ENCODE data around the gene GYPE.
"Not testable (repeated sequence)": the region's sequence is repeated elsewhere in the genome, so short reads cannot be mapped to it uniquely, and the experiment has no call there.

Gene GYPE

GRCh38 chr4:143870523-143871268 is 34.7 kb downstream of the GYPE start:
- not testable (repeated sequence) for DNase-seq (ENCODE audit: low read depth in 4 of 4, low spot score in 1 of 4)

GRCh38 chr4:143869925-143870324 is 35.4 kb downstream of the GYPE start:
- not testable (repeated sequence) for DNase-seq (ENCODE audit: low read depth in 4 of 4, low spot score in 1 of 4)

DNA sequence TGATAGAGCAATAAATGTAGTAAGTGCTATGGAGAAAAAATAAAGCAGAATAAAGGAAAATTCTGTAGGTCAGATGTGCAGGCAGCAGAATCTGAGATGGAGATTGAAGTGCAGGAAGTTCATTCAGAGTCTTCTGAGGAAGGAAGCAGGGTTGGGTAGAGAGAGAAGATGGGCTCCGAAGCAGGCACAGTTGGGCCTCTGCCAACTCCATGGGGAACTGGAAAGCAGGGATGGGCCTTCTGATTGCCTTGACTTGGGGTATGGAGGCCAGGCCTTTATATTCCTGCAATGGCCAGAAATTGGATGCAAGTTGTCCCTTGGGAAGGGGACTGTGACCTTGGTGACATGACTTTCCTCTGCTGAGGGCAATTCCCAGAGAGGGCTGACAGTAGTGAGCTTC is 42.6 kb downstream of the GYPE start:
- DNase-seq (ENCODE audit: low read depth in 4 of 4, low spot score in 1 of 4): not testable (repeated sequence)

DNA sequence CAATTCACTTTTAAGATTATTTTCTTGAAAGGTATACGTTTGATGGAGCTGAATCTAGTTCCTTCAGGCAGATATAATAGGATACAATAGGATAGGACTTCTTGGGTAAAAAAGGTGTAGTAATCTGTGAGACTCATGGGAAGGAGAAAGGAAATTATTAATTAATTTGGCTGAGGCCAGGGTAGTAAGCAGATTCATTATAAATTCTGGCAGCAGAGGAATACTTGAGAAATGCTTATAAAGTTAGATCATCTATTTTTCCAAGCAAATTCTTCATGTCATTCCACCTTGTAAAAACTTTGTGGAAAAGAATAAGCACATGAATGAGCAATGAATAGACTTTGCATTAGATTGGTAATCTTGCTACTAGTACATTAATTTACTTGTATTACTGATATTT is 46.9 kb downstream of the GYPE start:
- DNase-seq (ENCODE audit: low read depth in 4 of 4, low spot score in 1 of 4): no peak

DNA sequence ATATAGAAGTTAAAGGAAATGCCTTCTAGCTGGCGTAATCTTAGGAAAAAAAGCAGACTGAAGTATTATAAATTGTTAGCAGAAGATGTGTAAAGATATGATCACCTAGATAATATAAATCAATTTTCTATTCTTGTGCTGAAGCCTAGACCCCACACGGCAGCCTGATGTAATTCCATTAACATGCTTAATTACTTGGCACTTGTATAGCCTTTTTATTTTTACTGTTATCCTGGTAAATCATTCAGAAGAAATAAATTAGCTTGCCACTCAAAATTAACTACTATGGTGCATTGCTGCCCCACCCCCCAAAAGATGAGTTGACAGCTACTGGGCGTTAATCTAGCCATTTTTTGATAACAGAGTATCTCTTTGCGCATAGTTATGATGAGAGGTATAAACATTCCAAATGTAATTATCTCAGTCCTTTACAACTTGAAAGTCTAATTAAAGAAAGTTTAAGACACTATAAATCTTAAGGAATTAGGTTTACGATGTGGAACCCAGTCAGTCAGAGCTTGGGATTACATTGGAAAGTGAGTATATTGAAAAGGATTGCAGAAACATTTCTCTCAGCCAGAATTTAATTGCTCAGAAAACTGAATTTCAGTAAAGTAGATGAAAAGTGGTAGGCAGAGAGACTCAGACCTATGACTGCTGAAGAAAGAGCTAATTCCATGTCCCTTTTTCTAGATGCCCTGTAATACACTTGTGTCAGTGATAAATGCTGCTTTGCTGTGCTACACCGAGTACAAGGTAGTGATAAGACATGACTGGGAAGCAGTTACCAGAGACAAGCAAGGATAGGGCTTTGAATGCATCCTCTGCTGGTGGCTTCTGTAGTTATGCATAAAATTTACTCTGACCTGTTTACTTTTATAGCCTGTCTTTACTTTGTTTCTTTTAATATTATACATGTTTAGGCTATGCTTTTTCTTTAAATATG is 47.7 kb downstream of the GYPE start:
- not testable (repeated sequence) for DNase-seq (ENCODE audit: low read depth in 4 of 4, low spot score in 1 of 4)

DNA sequence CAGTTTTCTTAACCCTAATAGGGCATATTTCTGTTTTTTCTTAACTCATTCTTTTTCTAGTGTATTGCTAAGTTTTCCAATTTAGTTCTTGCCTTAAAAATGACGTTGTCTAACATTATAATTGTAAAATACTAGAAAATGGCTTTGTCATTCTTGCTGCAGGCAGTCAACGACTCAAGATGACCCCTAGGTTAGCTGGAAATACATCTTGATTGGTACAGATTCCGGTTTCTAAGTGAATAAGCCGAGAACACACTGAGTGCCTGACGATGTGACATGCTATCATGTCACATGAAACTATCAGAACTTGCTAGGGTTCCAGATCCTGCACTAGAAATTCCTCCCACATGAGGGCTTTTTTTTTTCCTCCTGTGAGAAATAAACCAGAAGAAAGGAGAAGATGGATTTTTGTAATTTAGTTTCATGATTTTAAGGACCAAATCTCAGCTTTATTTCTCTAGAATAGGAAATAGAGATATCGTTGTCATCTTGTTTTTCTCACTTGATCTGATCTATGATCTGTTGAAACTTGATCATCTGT is 49.3 kb downstream of the GYPE start:
- DNase-seq (ENCODE audit: low read depth in 4 of 4, low spot score in 1 of 4): not testable (repeated sequence)

DNA sequence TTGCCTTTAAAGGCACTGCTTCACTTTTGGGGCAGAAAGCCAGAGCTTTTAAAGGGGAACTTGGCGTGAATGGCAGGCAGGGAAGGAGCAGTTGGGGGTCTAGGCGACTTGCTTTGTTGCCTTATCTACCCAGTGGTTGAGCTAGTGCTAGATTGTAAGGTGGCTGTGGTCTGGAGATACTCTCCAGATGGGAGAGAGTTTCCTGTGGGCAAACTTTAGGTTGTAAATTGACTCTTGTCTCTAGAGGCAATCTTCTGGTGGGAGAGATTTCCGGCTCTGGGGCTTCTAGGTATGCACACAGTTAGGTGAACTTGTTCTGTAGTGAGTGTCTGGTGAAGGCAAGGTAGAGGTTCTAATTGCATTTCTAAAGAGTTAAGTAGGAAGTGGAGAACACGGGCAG is 50.7 kb downstream of the GYPE start:
- not testable (repeated sequence) for DNase-seq (ENCODE audit: low read depth in 4 of 4, low spot score in 1 of 4)

DNA sequence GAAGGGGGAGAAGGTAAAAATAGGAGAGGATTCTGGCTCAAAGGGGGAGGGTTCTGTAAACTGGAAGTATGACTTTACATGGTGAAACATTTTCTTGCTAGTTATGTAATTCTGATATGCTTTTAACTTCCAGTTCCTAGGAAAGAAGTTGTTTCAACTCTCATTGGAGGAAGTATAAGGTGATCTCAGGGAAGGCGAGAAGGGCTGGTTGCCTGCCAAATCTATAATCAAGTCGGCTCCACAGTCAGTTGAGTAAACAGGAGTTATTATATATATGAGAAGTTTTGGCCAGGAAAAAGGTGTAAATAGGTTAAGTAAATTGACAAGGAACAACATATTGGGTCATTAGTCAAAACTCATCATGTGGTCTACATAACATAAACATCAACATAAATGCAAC is 56.1 kb downstream of the GYPE start:
- not testable (repeated sequence) for DNase-seq (ENCODE audit: low read depth in 4 of 4, low spot score in 1 of 4)

- not testable (repeated sequence) for DNase-seq (ENCODE audit: low read depth in 4 of 4, low spot score in 1 of 4)
Observed at GRCh38 chr4:143843506-143843832, 61.9 kb downstream of the GYPE start.

DNA sequence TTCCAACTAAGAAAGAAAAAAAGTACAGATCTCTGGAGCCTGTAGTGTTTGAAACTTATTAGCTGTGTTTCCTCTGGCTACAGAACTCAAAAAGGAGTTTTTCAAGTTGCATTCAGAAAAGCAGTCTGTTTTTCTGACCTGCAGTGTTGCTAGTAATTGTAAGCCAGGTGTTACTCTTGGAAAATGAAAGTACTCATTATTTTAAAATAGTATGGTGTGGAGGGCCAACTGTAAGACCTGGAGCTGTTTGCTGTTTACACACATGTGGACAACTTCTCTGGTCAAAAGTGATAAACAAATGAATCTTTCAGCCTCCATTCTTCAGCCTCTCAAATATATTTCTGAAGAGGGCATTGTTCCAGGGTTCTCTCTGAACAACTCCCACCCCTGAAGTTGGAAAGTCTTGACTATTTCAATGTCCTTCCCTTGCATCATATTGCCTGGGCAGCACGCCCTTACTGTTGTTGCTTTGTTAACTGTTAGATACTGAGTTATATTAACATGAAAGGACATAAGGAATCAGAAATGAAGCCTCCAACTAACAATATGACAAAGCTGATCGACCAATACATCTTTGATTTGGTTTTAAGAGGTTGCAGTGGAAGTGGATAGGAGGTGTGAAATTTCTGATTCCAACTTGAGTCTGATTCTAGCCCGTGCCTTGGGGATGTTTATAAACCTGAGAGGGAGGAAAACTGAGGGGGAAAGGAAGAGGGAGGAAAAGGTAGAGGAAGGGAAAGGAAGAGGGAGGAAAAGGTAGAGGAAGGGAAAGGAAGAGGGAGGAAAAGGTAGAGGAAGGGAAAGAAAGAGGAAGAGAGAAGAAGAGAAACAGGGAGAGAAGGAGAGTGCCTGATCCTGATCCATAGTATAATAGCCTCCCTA is 62.5 kb downstream of the GYPE start:
- not testable (repeated sequence) for DNase-seq (ENCODE audit: low read depth in 4 of 4, low spot score in 1 of 4)

DNA sequence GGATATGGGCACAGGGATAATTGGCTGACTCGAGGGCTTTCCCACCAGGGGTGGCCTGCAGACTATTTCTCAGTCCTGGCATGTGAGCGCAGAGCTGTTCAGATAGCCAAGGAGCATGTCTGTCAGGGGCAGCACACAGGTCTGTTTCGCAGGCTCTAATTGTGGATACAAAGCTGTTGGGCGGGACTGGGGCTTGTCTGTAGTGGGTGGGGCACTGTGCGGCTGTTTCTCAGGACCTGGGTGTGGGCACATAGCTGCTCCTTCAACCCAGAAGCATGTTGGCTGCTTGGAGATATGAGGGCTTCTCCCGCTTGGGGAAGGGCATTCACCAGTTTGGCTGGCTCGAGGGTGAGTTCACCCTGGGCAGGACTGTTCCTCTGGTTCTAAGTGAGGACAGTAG is 65.9 kb downstream of the GYPE start:
- DNase-seq (ENCODE audit: low read depth in 4 of 4, low spot score in 1 of 4): not testable (repeated sequence)

GRCh38 chr4:143834196-143834595 is 71.2 kb downstream of the GYPE start:
- not testable (repeated sequence) for DNase-seq (ENCODE audit: low read depth in 4 of 4, low spot score in 1 of 4)

- not testable (repeated sequence) for DNase-seq (ENCODE audit: low read depth in 4 of 4, low spot score in 1 of 4)
Observed at GRCh38 chr4:143833676-143834075, 71.7 kb downstream of the GYPE start.

DNA sequence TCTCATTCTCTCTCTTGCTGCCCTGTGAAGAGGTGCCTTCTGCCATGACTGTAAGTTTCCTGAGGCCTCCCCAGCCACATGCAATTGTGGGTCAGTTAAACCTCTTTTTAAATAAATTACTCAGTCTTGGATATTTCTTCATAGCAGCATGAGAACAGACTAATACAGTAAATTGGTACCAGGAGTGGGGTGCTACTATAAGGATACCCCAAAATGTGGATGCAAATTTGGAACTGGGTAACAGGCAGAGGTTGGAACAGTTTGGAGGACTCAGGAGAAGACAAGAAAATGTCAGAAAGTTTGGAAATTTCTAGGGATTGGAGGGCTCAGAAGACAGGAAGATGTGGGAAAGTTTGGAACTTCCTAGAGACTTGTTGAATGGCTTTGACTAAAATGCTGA is 74.8 kb downstream of the GYPE start:
- not testable (repeated sequence) for DNase-seq (ENCODE audit: low read depth in 4 of 4, low spot score in 1 of 4)

GRCh38 chr4:143829239-143829620 is 76.1 kb downstream of the GYPE start:
- not testable (repeated sequence) for DNase-seq (ENCODE audit: low read depth in 4 of 4, low spot score in 1 of 4)

Data from stimulated activated CD4-positive, alpha-beta T cell treated with anti-CD3 and anti-CD28 coated beads, Interleukin-1b, Interleukin-23, amount 100 ng/mL, for 24 hours (primary cell).